Ureter (tissue), 1 donor: ENCODE data around the gene CCDC127. TPM values are rescaled to one million over a fixed set of nuclear protein-coding genes. Genes with fewer than 3 reads are reported as not detected.
A peak's percentile ranks its signal among the peaks of the same experiment; 100 is the strongest.

Experiments used
- DNase-seq: peaks from one replicate; pipeline ENCODE4 v3.0.0-alpha.2; 2020; ENCODE audit warnings: low spot score
- total RNA-seq: library from RNA; stranded (reverse); gene quantifications from one replicate; pipeline ENCODE4 v1.2.4, GENCODE V29; 2023
- donor health status: DM: yes; HTN: yes; CAD: no.

The CCDC127 gene
- total RNA-seq, 1 donor from 2014 or later: 3.6 TPM

DNA sequence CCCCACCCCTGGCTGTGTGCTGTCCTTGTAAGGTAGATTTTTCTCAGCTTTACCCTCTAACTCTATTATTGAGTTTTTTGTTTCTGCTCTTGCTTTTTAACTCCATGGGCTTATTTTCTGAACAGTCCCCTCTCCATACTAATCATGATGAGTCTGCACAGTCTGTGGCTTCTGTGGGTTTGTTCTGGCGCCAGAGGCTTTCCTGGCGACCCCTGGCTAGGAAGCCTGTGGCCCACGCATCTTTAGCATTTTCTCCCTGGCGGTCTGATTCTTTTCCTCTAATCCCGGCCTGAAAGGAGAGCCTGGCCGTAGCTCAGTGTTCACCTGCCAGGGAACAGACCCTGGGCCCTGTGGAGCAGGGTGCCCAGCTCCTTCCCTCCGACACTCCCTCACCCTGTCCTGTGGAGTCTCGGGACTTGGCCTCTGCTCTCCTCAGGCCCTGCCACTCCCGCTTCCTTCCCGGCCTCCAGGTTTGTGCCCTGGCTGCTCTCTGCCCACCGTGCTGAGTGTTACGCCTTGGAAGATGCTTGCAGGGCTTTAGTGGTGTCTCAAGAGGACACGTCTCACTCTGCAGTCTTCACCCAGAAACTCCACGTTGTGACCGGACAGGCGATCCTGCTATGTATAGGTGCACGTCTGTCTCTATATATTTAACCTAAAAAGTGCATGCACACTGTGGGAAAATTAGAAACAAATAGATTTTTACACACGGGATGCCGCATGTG is 58.3 kb downstream of the CCDC127 start:
- DNase-seq: no peak

- DNase-seq: no peak
These were observed 59.0 kb downstream of the CCDC127 start for GRCh38 chr5:158807-159447.

GRCh38 chr5:157801-158200 is 60.2 kb downstream of the CCDC127 start:
- no peak for DNase-seq

DNA sequence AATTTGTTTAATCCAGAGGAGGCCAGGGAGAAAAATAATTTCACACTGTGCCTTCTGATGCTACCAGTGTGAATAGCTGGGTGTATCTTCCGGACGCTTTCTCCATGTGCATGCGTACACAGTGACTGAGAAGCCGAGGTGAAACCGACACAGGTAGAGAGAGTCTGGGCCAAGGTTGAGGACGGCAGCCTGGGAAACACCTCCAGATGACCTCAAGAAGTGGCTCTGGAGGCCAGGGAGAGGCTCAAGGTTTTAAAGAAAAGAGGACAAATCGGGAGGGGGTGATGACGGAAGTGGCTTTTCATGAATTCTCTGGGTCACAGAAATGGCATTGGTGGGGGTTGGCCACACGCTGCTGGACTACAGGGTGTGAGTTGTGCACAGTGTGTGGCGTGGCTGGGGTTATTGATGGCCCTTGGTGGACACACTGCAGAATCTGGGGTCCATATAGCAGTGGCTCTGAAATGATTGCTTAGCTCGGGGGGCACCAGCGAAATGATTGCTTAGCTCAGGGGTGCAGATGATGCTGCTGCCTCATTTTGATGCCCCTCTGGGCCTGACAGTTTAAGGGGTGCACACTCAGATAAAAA is 60.7 kb downstream of the CCDC127 start:
- DNase-seq: peak; percentile 32

DNA sequence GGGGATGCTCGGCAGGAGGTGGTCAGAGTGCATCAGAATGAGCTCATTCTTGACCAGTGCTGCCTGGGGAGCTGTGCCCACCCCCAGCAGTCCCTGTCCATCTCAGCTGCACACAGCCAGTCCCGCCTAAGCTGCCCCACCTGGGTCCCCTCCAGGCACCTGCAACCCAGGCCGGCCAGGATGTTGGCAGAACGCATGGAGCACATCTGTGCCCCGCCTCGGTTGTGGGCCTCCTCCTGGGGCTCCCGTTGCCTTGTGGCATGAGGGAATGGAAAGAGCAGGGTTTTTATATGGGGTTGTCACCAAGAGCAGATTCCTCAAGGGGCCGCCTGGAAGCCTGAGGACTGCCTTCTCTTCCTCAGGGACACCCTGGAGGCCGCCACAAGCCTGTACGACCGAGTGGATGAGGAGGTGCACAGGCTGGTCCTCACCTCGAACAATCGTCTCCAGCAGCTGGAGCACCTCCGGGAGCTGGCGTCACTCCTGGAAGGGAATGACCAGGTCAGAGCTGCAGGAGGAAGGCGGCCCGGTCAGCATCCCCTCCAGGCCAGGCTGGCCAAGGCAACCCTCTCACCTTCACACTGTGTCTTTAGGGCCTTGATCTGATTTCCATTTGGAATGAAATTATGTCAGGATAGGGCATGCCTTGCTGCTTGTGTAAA is 61.4 kb downstream of the CCDC127 start:
- peak; percentile 27 for DNase-seq

- DNase-seq: peak; percentile 29
These were observed 62.1 kb downstream of the CCDC127 start for GRCh38 chr5:155651-156410.

GRCh38 chr5:154826-155225 is 63.1 kb downstream of the CCDC127 start:
- DNase-seq: peak; percentile 22

DNA sequence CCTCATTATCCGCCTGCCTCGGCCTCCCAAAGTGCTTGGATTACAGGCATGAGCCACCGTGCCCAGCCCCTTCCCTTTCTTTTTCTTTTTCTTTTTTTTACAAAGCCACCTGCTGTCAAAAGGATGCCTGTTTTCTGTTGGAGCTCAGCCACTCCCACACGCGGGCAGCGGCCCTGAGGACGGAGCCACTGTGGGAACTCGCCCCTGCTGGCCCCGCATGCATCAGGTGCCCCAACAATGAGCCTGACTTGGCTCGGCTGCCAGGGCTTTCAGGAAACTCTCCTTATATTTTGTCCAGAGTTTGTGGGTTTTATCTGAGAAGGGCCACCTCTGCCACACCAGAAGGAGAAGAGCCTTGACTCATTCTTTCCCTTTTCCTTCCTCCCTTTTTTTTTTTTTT is 63.7 kb downstream of the CCDC127 start:
- no peak for DNase-seq

GRCh38 chr5:153256-153655 is 64.7 kb downstream of the CCDC127 start:
- no peak for DNase-seq

DNA sequence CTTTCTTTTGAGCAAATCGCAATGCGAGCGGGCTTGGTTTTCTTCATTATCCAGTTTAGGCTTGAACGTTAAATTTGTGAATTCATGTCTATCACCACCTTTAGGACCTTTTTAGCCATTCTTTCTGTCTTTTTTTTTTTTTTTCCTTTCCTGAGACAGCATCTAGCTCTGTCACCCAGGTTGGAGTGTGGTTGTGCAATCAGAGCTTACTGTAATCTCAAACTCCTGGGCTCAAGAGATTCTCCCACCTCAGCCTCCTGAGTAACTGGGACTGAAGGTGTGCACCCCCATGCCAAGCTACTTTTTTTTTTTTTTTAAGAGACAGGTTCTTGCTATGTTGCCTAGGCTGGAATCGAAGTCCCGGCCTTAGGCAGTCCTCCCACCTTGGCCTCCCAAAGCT is 65.9 kb downstream of the CCDC127 start:
- no peak for DNase-seq

DNA sequence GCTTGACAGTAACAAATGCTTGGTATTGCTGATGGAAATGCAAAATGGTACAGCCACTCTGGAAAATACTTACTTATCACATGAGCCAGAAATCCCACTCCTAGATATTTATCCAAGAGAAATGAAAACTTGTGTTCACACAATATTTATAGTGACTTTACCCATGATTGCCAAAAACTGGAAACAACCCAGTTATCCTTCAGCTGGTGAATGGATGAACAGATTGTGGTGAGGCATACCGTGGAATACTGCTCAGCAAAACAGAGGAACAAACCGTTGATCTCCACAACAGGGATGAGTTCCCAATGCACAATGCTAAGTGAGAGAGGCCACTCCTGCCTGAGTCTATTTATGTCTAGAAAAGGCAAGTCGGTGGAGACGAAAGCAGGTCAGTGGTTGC is 67.2 kb downstream of the CCDC127 start:
- no peak for DNase-seq

- DNase-seq: no peak
These were observed 68.0 kb downstream of the CCDC127 start for GRCh38 chr5:149745-150485.

DNA sequence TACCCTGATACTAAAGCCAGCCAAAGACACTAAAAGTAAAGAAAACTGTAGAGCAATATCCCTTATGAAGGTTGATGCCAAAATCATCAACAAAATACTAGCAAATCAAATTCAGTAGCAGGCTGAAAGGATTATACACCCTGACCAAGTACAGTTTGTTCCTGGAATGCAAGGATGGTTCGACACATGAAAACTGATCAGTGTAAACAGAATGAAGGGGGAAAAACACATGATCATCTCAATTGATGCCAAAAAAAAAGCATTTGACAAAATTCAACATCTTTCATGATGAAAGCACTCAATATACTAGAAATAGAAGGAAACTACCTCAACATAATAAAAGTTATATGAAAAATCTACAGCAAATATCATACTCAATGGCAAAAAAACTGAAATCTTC is 70.2 kb downstream of the CCDC127 start:
- no peak for DNase-seq

Other genes starting within 250 kb of the CCDC127 start
- 9.5 TPM for gene PLEKHG4B, start 126.0 kb downstream of the CCDC127 start, total RNA-seq
- gene LRRC14B, start 26.7 kb downstream of the CCDC127 start, total RNA-seq: not detected
- 98.2 TPM for gene SDHA, start 167 bp upstream of the CCDC127 start, total RNA-seq
- gene PDCD6, start 53.5 kb upstream of the CCDC127 start, total RNA-seq: 109 TPM
- 7.4 TPM for gene AHRR, start 103.6 kb upstream of the CCDC127 start, total RNA-seq
- 63.3 TPM for gene EXOC3, start 225.0 kb upstream of the CCDC127 start, total RNA-seq